SK-N-SH (cell line): ENCODE results near the gene OSBPL9. TPM values are rescaled to one million over a fixed set of nuclear protein-coding genes. Genes with fewer than 3 reads are reported as not detected.

Source experiments
- CTCF ChIA-PET: fragments of 300-600, 350-600 bp; formaldehyde crosslinking; extraction: SDS; loops from one replicate; lab custom pipeline; 2021; lab: Yijun Ruan, JAX
- POLR2A ChIA-PET: fragments of 350-600 bp; sonication (Branson Sonifier 250); formaldehyde crosslinking; extraction: SDS; loops from one replicate; lab custom pipeline; 2020; ENCODE audit warnings: antibody characterized with exemption, inconsistent platforms; lab: Yijun Ruan, JAX
- DNase-seq: peaks from one replicate; pipeline ENCODE4 v3.0.0; 2012
- H2AFZ ChIP-seq: fragments of 200-600 bp; sonication (generic); 2 replicates; pipeline ENCODE4 v1.8.1; 2016; ENCODE audit warnings: antibody characterized with exemption, mild to moderate bottlenecking, low read depth
- H3F3A ChIP-seq: fragments of 200-600 bp; sonication (generic); replicated peaks from 2 replicates; pipeline ENCODE3; 2016; ENCODE audit warnings: antibody characterized with exemption, mild to moderate bottlenecking; ENCODE audit not compliant: insufficient read depth
- H3K27ac ChIP-seq, 2 experiments: fragments of 200-500 bp in 1 of 2; fragments of 200-600 bp in 1 of 2; sonication (Bioruptor generic) in 1 of 2; sonication (generic), shearing (Covaris generic) in 1 of 2; 2 replicates each; pipeline versions ENCODE4 v1.5.1 to v1.6.1; 2014 to 2016; ENCODE audit warnings: low read depth in 2 of 2, inconsistent platforms in 1 of 2, low read length in 1 of 2, mild to moderate bottlenecking in 1 of 2, mixed read lengths in 1 of 2
- H3K27me3 ChIP-seq: fragments of 200-600 bp; sonication (generic), shearing (Covaris generic); 2 replicates; pipeline ENCODE4 v1.6.1; 2016; ENCODE audit warnings: mixed run types; ENCODE audit not compliant: insufficient read depth
- H3K36me3 ChIP-seq, 2 experiments: fragments of 200-500 bp in 1 of 2; fragments of 200-600 bp in 1 of 2; sonication (Bioruptor generic) in 1 of 2; sonication (generic) in 1 of 2; replicated peaks in 1 of 2; 2 replicates each; pipeline versions ENCODE3 to v1.5.1; 2014 to 2016; ENCODE audit warnings: low read length in 1 of 2, mild to moderate bottlenecking in 1 of 2; ENCODE audit not compliant: insufficient read depth in 2 of 2, control insufficient read depth in 1 of 2
- H3K4me1 ChIP-seq, 2 experiments: fragments of 200-500 bp in 1 of 2; fragments of 200-600 bp in 1 of 2; sonication (Bioruptor generic) in 1 of 2; sonication (generic), shearing (Covaris generic) in 1 of 2; 2 replicates each; pipeline versions ENCODE4 v1.5.1 to v1.6.1; 2014 to 2016; ENCODE audit warnings: low read depth in 1 of 2, low read length in 1 of 2, mixed run types in 1 of 2; ENCODE audit not compliant: insufficient read depth in 2 of 2, control insufficient read depth in 1 of 2
- H3K4me2 ChIP-seq: fragments of 200-600 bp; sonication (generic), shearing (Covaris generic); 2 replicates; pipeline ENCODE4 v1.6.1; 2017; ENCODE audit warnings: mixed run types
- H3K4me3 ChIP-seq, 2 experiments: fragments of 200-500 bp in 1 of 2; fragments of 200-600 bp in 1 of 2; sonication (Bioruptor generic) in 1 of 2; sonication (generic), shearing (Covaris generic) in 1 of 2; 2 replicates each; pipeline versions ENCODE4 v1.5.1 to v1.8.1; 2014 to 2016; ENCODE audit warnings: low read depth in 2 of 2, inconsistent platforms in 1 of 2, low read length in 1 of 2, mild to moderate bottlenecking in 1 of 2, mixed read lengths in 1 of 2, moderate library complexity in 1 of 2
- H3K79me2 ChIP-seq: fragments of 200-600 bp; sonication (generic); 2 replicates; pipeline ENCODE4 v1.8.1; 2017; ENCODE audit warnings: mild to moderate bottlenecking; ENCODE audit not compliant: insufficient read depth
- H3K9ac ChIP-seq: fragments of 200-600 bp; sonication (generic); 2 replicates; pipeline ENCODE4 v1.6.1; 2017; ENCODE audit warnings: mixed run types
- H3K9me2 ChIP-seq: fragments of 200-600 bp; sonication (generic); 2 replicates; pipeline ENCODE4 v1.6.1; 2017; ENCODE audit warnings: mixed run types
- H3K9me3 ChIP-seq: fragments of 200-600 bp; sonication (generic); 2 replicates; pipeline ENCODE4 v1.6.1; 2017; ENCODE audit warnings: mixed run types, mild to moderate bottlenecking, moderate library complexity
- H4K20me1 ChIP-seq: fragments of 200-600 bp; sonication (generic); 2 replicates; pipeline ENCODE4 v1.6.1; 2017; ENCODE audit warnings: mild to moderate bottlenecking, mixed run types; ENCODE audit not compliant: insufficient read depth
- CHD2 ChIP-seq: fragments of 150-350 bp; IDR thresholded peaks from 2 replicates; pipeline ENCODE4 v1.6.1; 2018; ENCODE audit warnings: low read length; ENCODE audit not compliant: partially characterized antibody
- CTCF ChIP-seq: fragments of 200-600 bp; sonication (generic); IDR thresholded peaks from 2 replicates; pipeline ENCODE4 v1.6.1; 2017; ENCODE audit warnings: antibody characterized with exemption, mild to moderate bottlenecking, moderate library complexity
- ELF1 ChIP-seq: IDR thresholded peaks from 2 replicates; pipeline ENCODE4 v1.4.0; 2012
- EP300 ChIP-seq, 2 experiments: IDR thresholded peaks; 2 replicates each; pipeline versions ENCODE4 v1.4.0 to v1.6.1; 2012; ENCODE audit warnings: borderline replicate concordance in 1 of 2, low read depth in 1 of 2, low read length in 1 of 2
- FOSL2 ChIP-seq: IDR thresholded peaks from 2 replicates; pipeline ENCODE4 v1.4.0; 2012; ENCODE audit warnings: low read depth, mild to moderate bottlenecking, moderate library complexity, borderline replicate concordance
- FOXM1 ChIP-seq: IDR thresholded peaks from 2 replicates; pipeline ENCODE4 v1.4.0; 2012; ENCODE audit warnings: low read depth, mild to moderate bottlenecking
- GABPA ChIP-seq: IDR thresholded peaks from 2 replicates; pipeline ENCODE4 v1.4.0; 2012; ENCODE audit warnings: low read depth, mild to moderate bottlenecking
- GATA2 ChIP-seq: sonication (generic); formaldehyde crosslinking; IDR thresholded peaks from 2 replicates; pipeline ENCODE4 v1.5.0; 2020; ENCODE audit warnings: mild to moderate bottlenecking, missing genetic modification reagents
- IRF3 ChIP-seq: fragments of 150-350 bp; IDR thresholded peaks from 2 replicates; pipeline ENCODE4 v1.6.1; 2016; ENCODE audit warnings: mild to moderate bottlenecking, low read depth, low read length
- MEF2A ChIP-seq: IDR thresholded peaks from 2 replicates; pipeline ENCODE4 v1.4.0; 2012; ENCODE audit warnings: low read depth, borderline replicate concordance
- MXI1 ChIP-seq: IDR thresholded peaks from 2 replicates; pipeline ENCODE4 v1.6.1; 2012; ENCODE audit warnings: mild to moderate bottlenecking, low read depth, low read length, improper control_type of control experiment
- NFIC ChIP-seq: IDR thresholded peaks from 2 replicates; pipeline ENCODE4 v1.4.0; 2012; ENCODE audit warnings: borderline replicate concordance
- RAD21 ChIP-seq: IDR thresholded peaks from 2 replicates; pipeline ENCODE4 v1.6.1; 2012; ENCODE audit warnings: mild to moderate bottlenecking, low read length
- RCOR1 ChIP-seq: fragments of 150-350 bp; IDR thresholded peaks from 2 replicates; pipeline ENCODE4 v1.6.1; 2017; ENCODE audit warnings: antibody characterized with exemption, low read length
- TCF12 ChIP-seq: IDR thresholded peaks from 2 replicates; pipeline ENCODE4 v1.4.0; 2012
- ZBTB33 ChIP-seq: IDR thresholded peaks from 2 replicates; pipeline ENCODE4 v1.4.0; 2012; ENCODE audit warnings: low read depth, borderline replicate concordance
- WGBS: methylation state at CpG from one replicate; pipeline ENCODE4 v1.1.6; 2017; ENCODE audit warnings: low lambda C conversion rate; 5-methylcytosine and 5-hydroxymethylcytosine counted together
- polyA plus RNA-seq, 3 experiments: library from polyadenylated mRNA; depleted of rRNA; stranded (reverse); fragments of >200 nt; gene quantifications; 2 replicates each; pipeline ENCODE4 v1.2.3, GENCODE V29; 2012
- TF ChIP-seq, protein P1 (sequence below): fragments of 150-350 bp; IDR thresholded peaks from 2 replicates; pipeline ENCODE4 v1.6.1; 2017; ENCODE audit warnings: antibody characterized with exemption, low read length, low read depth, borderline replicate concordance
- TF ChIP-seq, protein P2 (sequence below): IDR thresholded peaks from 2 replicates; pipeline ENCODE4; 2012
- TF ChIP-seq, protein P3 (sequence below): IDR thresholded peaks from 2 replicates; pipeline ENCODE4 v1.4.0; 2012; ENCODE audit warnings: low read depth

Gene OSBPL9
- polyA plus RNA-seq, 1 of the 3 experiments (the other 2 are of a cell fraction) = 43.9 TPM

- no peak overlapping the region for H3K4me2 ChIP-seq
- no peak overlapping the region for H2AFZ ChIP-seq
- 94% methylated on average over 1 of the region's 1 CpG for WGBS
- no peaks in the 10 kb centered on the region for H4K20me1 ChIP-seq
- no peaks in the 10 kb centered on the region for H3K9me2 ChIP-seq
- no peak overlapping the region for H3K4me3 ChIP-seq
- no peak for DNase-seq
- no peaks in the 10 kb centered on the region for H3K9me3 ChIP-seq
- H3K79me2 ChIP-seq = 0 out of 2 replicates have a peak, but pooled peaks cover 3% of the 10 kb centered on the region
- H3K27me3 ChIP-seq = no peaks in the 10 kb centered on the region
- no peak overlapping the region for H3K9ac ChIP-seq
- peaks cover 73 to 79% of the 10 kb centered on the region in 2 experiments for H3K36me3 ChIP-seq
- H3F3A ChIP-seq = peaks cover 5% of the 10 kb centered on the region
- no peak overlapping the region for H3K27ac ChIP-seq
- POLR2A ChIA-PET = no interaction called here
- TF ChIP-seq ZBTB33 (no peak), CTCF (no peak), EP300 (IDR thresholded peaks at IDR 0.05; ENCODE audit: borderline replicate concordance in 1 of 2, low read depth in 1 of 2, low read length in 1 of 2) (no peak), GATA2 (CRISPR knock-in tag) (no peak), IRF3 (no peak), MXI1 (no peak), RAD21 (no peak), RCOR1 (no peak), CHD2 (no peak), TCF12 (no peak), ELF1 (no peak), FOXM1 (no peak), MEF2A (no peak), NFIC (no peak), FOSL2 (no peak), GABPA (no peak)
- TF ChIP-seq, protein P1, sequence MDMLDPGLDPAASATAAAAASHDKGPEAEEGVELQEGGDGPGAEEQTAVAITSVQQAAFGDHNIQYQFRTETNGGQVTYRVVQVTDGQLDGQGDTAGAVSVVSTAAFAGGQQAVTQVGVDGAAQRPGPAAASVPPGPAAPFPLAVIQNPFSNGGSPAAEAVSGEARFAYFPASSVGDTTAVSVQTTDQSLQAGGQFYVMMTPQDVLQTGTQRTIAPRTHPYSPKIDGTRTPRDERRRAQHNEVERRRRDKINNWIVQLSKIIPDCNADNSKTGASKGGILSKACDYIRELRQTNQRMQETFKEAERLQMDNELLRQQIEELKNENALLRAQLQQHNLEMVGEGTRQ = no peak
- TF ChIP-seq, protein P2, sequence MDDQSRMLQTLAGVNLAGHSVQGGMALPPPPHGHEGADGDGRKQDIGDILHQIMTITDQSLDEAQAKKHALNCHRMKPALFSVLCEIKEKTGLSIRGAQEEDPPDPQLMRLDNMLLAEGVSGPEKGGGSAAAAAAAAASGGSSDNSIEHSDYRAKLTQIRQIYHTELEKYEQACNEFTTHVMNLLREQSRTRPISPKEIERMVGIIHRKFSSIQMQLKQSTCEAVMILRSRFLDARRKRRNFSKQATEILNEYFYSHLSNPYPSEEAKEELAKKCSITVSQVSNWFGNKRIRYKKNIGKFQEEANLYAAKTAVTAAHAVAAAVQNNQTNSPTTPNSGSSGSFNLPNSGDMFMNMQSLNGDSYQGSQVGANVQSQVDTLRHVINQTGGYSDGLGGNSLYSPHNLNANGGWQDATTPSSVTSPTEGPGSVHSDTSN = no peak
- TF ChIP-seq, protein P3, sequence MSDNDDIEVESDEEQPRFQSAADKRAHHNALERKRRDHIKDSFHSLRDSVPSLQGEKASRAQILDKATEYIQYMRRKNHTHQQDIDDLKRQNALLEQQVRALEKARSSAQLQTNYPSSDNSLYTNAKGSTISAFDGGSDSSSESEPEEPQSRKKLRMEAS = no peak
- TF ChIP-seq, all 33 proteins: peak for 0
- H3K4me1 ChIP-seq = no peaks in the 10 kb centered on the region
- CTCF ChIA-PET = no interaction called here
These were observed 202.9 kb downstream of the OSBPL9 start for GRCh38 chr1:51819810-51820209.
